ENCODE data around the gene CCDC197.

The CCDC197 gene

DNA sequence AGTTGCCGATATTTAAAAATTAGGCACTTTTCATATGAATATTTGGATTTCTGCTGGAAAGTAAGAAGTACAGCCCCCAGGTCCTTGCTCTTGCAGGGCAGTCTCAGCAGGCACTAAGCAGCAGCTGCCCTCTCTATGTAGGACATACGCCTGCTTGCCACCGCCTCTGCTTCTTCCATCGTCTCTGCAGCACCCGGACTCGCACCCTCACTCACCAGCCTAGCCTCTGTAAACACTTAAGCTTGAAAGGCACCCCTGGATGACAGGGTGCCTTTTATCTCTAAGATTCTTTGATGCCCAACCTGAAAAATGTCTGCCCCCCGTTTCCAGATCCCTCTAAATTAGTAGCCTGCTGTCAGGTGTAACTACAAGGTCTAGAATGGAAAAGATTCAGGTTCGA lies 48.0 kb downstream of the CCDC197 start:
- no peak for DNase-seq

GRCh38 chr14:94045563-94046345 lies 48.7 kb downstream of the CCDC197 start:
- DNase-seq = no peak

DNA sequence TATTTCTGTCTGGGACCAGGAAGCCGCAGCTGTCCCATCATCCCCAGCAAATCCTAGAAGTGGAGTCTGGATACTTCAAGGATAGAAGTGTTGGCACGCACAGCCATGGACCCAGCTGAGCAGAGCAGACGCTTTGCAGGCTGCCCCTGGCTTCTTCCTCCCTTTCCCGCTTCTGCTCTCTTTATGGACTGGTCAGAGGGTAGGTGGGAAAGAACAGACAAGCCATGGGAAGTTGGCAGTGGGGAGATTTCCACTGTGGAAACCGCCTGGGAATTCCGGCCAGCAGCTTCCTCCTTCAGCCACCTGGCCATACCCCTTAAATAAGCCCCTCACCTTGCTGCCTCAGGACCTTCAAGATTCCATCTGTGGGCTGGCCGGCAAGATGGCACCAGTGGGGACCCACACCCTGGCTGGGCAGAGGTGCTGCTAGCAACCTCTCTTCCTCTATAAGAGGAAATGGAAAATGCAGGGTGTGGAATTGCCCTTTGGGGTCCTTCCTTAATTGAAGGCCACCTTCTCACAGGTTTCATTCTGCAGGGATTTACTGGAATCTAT lies 49.7 kb downstream of the CCDC197 start:
- no peak for DNase-seq

DNA sequence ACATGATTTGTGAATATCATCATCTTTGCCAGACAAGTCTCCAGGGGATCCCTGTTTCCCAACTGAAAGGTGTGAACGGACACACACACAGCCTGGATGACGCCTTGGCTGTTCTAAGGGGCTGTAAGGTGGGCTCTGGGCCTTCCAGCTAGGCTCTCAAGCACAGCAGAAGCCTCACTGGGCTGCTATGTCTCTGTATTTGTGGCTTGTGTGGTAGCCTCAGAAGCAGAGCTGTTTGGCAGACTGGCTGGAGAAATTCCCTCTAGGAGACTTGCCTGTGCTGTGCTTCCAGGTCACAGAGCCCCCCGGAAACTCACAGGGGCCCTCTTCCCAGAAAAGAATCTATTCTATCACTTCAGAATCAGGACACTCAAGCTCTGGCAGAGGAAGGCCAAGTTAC lies 50.5 kb downstream of the CCDC197 start:
- DNase-seq = no peak

- no peak for DNase-seq
Observed at GRCh38 chr14:94048691-94049624, 51.9 kb downstream of the CCDC197 start.

DNA sequence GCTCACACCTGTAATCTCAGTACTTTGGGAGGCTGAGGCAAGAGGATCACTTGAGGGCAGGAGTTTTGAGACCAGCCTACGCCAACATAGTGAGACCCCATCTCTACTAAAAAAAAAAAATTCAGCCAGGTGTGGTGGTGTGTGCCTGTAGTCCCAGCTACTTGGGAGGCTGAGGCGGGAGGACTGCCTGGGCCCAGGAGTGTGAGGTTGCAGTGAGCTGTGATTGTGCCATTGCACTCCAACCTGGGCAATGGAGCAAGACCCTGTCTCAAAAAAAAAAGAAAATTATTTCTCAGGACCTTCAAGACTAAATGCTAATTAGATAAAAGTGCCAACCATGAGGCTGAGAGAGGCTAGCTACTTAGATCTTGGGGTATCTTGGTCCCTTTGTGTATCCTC lies 52.5 kb downstream of the CCDC197 start:
- DNase-seq = no peak

DNA sequence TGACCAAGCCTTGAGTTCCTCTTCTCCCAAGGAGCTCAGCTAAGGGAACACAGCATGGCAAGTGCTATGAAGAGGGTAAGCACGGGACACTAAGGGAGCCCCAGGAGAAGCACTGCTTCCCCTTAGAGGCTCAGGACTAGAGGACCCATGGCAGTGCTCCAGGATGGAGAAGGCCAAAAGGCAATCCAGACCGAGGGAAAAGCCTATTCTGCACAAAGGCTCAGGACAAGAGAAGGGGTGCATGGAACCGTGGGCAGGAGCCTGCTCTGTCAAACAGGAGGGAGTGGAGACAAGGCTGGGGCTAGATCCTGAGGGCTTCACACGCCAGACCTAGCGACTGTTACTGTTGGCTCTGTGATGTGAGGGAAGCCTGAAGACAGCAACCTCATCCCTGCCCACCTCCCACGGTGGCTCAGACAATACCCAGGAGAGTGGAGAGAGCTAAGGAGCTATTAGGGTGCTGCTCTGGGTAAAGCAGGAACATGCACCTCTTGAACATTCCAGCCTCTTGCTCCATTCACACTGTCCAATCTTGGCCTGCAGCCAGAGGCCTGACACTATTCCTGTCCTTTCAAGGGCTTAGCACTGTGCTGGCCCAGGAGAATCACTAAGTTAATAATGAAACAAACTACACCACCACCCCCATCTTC lies 53.3 kb downstream of the CCDC197 start:
- DNase-seq = no peak

DNA sequence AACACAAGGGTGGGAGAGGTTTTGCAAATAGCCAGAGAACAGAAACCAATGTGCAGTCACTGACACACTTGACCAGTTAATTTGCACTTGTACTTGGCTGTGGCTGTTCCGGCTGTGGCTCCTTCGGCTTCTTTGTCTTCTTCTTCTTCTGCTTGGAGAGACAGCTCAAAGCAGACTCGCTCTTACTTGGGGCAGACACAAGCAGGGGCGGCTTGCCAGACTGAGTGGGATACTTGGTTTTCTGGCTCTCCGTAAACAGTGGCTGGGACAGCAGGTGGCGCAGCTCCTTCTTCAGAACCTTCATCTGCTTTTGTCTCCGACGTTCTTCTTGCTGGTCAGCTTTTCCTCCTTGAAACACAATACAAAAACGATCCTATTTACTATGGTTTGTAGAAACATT lies 54.0 kb downstream of the CCDC197 start:
- DNase-seq = no peak

GRCh38 chr14:94051779-94052178 lies 54.7 kb downstream of the CCDC197 start:
- no peak for DNase-seq

- no peak for DNase-seq
Observed at GRCh38 chr14:94052199-94052598, 55.1 kb downstream of the CCDC197 start.

DNA sequence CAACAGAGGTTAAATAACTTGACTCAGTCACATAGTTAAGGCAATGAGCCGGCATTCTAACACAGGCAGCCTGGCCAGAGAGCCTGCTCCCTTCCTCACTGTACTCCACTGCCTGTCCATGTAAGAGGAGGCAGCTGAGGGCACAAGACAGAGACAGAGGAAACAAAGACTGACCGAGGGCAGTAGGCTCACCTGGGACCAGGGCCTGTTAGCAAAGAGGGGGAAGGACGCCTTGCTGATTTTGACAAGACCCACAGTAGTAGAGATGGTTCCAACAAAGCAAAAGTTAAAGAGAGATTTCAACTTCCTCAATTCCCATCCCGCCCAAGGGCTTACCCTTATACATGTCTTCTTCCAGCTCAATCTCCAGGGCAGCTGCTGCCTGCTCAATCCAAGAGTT lies 55.6 kb downstream of the CCDC197 start:
- no peak for DNase-seq

DNA sequence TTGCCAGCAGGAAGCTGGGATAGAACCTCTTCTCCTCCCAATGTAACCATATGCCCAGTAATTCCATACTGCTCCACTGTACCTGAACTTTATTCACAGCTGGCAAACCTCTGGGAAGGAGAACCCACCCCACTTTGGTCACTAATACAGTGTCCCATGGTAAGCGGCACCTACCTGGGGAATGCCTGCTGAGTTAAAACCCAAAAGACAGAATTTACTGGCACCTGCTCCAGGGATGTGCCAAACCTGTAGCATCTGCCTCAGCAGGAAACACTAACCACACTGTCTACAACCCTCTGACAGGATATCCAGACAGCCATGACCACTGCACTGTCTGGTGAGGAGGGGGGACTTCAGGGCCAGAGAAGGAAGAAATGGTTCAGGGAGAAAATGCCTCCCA lies 57.3 kb downstream of the CCDC197 start:
- DNase-seq = no peak

- DNase-seq = no peak
Observed at GRCh38 chr14:94054936-94055335, 57.8 kb downstream of the CCDC197 start.

DNA sequence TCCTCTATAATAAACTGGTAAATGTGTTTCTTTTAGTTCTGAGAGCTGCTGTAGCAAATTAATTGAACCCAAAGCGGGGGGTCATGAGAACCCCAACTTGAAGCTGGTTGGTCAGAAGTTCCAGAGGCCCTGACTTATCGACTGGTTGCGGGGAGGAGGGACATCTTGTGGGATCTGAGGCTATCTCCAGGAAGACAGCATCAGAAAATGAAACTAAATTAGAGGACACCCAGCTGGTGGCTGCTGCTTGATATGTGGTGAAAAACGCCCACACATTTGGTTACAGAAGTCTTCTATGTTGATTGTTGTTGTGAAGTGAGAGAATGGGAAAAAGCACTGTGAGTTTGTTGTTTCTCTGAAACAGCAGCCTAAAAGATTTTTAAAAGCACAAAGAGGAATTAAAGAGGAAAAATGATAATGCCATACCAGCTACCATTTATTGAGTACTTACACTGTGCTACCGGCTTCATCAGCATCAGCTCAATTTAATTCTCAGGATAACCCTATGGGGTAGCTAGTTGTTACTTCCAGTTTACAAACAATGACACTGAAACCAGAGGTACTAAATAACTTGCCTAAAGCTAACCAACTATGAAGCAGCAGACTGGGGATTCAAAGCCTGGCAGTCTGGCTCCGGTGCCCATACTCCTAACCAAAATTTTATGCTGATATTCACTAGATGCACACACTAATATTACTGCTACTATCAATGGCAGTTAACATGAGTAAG lies 59.6 kb downstream of the CCDC197 start:
- DNase-seq = no peak

- DNase-seq = no peak
Observed at GRCh38 chr14:94058128-94058673, 61.1 kb downstream of the CCDC197 start.

Data from NCI-H2029 (cell line).